Hypothalamus (tissue), 51 donors: ENCODE data around the gene DOK4.
"Not testable (repeated sequence)": the region's sequence is repeated elsewhere in the genome, so short reads cannot be mapped to it uniquely, and the experiment has no call there.

Source experiments
- DNase-seq, 51 donors: peaks; one replicate each; lab custom pipeline; 2025; lab: John Stamatoyannopoulos, UW

Gene DOK4

GRCh38 chr16:57462209-57462977 is 23.9 kb downstream of the DOK4 start, which contains the start of gene POLR2C:
TSS of gene POLR2C (plus strand) at chr16:57462679. CDS start at chr16:57462725, 46 bp downstream.
- DNase-seq, result peak in 49 of 51 donors; percentile 15 to 87 (median 70)

GRCh38 chr16:57452021-57452420 is 34.3 kb downstream of the DOK4 start:
- no peak for DNase-seq

- peak; percentile 22 to 93 (median 81) for DNase-seq
Measured at GRCh38 chr16:57447186-57447962, 38.9 kb downstream of the DOK4 start, which contains the start of the genes CIAPIN1 and COQ9. TSS of gene CIAPIN1 (minus strand) at chr16:57447385. CDS start at chr16:57440928, 6,457 bp downstream. TSS of gene COQ9 (plus strand) at chr16:57447479. CDS start at chr16:57447506, 27 bp downstream.

- DNase-seq, result peak in 6 of 51 donors; percentile 41 to 51 (median 50)
Measured at GRCh38 chr16:57446531-57447185, 39.6 kb downstream of the DOK4 start.

- DNase-seq, result no peak
Measured at GRCh38 chr16:57445510-57445909, 40.8 kb downstream of the DOK4 start.

- DNase-seq, result no peak
Measured at GRCh38 chr16:57444711-57445110, 41.6 kb downstream of the DOK4 start.

GRCh38 chr16:57440551-57440950 is 45.7 kb downstream of the DOK4 start:
- not testable (repeated sequence) for DNase-seq

GRCh38 chr16:57439947-57440346 is 46.3 kb downstream of the DOK4 start:
- DNase-seq, result not testable (repeated sequence)

- DNase-seq, result no peak
Measured at GRCh38 chr16:57435838-57436237, 50.5 kb downstream of the DOK4 start.

GRCh38 chr16:57434003-57434402 is 52.3 kb downstream of the DOK4 start:
- no peak for DNase-seq

GRCh38 chr16:57432989-57433388 is 53.3 kb downstream of the DOK4 start:
- DNase-seq, result no peak

- DNase-seq, result no peak
Measured at GRCh38 chr16:57432505-57432904, 53.8 kb downstream of the DOK4 start.

GRCh38 chr16:57430955-57431354 is 55.3 kb downstream of the DOK4 start:
- DNase-seq, result no peak

- no peak for DNase-seq
Measured at GRCh38 chr16:57427824-57428223, 58.5 kb downstream of the DOK4 start.

GRCh38 chr16:57427307-57427706 is 59.0 kb downstream of the DOK4 start:
- DNase-seq, result no peak

GRCh38 chr16:57426356-57426755 is 59.9 kb downstream of the DOK4 start:
- DNase-seq, result no peak

- DNase-seq, result peak in 1 of 51 donors; percentile 17
Measured at GRCh38 chr16:57424583-57424982, 61.7 kb downstream of the DOK4 start.

GRCh38 chr16:57423152-57423551 is 63.1 kb downstream of the DOK4 start:
- no peak for DNase-seq

- peak in 4 of 51 donors; percentile 4 to 30 (median 19) for DNase-seq
Measured at GRCh38 chr16:57422026-57422944, 64.0 kb downstream of the DOK4 start.
